Fibroblast of peridontal ligament (primary cell): ENCODE data around the gene GHDC.
"Not testable (repeated sequence)": the region's sequence is repeated elsewhere in the genome, so short reads cannot be mapped to it uniquely, and the experiment has no call there.

Experiments
- DNase-seq: peaks from one replicate; pipeline ENCODE4 v3.0.0-alpha.2; 2010; ENCODE audit errors: extremely low read depth

GHDC gene

GRCh38 chr17:42193969-42194899, at the start of gene GHDC:
Gene GHDC, minus strand, starts transcription at chr17:42194494. Its CDS starts 913 bp downstream, at chr17:42193581.
- DNase-seq, result peak; percentile 69

DNA sequence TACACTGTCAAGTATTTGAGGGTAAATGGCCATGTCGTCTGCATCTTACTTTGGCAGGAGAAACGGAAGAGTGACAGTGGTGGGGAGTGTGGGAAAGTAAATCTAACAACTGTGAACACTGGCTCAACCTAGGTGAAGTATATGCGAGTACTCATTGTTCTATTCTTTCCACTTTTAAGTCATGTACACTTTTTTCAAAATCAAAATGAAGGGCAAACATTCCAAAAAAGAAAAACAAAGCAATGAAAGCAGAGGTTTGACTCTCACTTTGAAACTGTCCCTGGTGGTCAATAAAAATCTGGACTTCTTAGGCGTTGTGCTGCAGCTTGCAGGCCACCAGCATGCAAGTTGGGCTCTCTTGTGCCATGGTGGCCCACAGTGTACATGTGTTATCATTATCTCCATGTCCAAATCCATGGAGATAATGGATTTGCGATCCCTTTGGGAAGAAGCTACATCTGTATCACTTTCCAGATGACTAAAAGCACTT, 49.2 kb upstream of the GHDC start:
- DNase-seq, result no peak

DNA sequence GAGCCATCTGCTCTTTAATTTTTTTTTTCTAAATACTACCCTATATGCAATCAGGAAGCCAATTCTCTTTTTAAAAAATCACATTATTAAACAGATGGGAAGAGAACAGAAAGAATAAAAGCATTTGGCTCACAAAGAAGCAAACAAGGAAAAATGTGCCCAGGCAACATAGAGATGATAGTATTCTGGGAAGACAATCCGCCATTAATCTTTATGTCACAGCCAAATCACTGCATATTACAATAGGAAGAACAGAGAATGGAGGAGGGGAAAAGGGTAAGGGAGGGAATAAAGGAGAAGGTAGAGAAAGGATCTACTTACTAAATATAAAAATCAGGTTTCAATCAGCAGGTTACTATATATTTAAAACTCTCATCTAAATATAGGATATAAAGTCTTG, 47.6 kb upstream of the GHDC start:
- DNase-seq, result no peak

GRCh38 chr17:42240863-42241262, 46.6 kb upstream of the GHDC start:
- DNase-seq, result not testable (repeated sequence)

GRCh38 chr17:42240201-42240600, 45.9 kb upstream of the GHDC start:
- no peak for DNase-seq

GRCh38 chr17:42239576-42239975, 45.3 kb upstream of the GHDC start:
- not testable (repeated sequence) for DNase-seq

DNA sequence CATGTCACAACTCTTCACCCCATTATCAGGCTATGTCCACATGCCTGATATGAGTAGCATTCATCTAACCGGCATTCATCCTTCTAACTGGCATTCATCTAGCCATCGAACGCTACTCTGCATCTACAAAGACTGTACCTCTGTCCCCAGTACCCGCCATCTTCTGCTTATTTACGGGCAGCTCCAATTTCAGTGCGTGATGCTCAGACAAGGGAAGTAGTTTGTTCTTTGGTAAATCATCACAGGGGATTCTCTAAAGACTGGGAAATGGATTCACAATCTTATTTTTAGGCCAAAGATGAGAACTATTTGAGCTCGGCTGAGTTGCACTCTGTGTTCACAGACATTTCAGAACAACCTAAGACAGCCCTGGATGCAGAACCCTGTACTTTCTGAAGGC, 42.5 kb upstream of the GHDC start:
- no peak for DNase-seq

GRCh38 chr17:42233994-42234393, 39.7 kb upstream of the GHDC start:
- no peak for DNase-seq

DNA sequence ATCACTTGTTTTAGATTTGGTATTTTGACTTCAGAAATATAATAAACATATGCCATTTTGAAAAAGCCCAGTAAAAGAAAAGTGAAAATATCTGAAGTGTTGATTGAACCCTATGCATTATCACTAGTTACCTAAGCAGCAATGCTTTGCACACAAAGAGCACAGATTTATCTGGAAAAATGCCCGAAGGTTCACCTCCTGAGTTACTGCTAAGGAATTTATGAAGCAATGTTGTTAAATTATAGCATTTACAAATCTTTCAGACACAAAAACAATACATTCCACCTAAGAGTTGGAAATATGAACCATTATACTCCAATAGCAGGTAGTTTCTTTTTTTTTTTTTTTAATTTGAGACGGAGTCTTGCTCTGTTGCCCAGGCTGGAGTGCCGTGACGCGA, 38.9 kb upstream of the GHDC start:
- no peak for DNase-seq

DNA sequence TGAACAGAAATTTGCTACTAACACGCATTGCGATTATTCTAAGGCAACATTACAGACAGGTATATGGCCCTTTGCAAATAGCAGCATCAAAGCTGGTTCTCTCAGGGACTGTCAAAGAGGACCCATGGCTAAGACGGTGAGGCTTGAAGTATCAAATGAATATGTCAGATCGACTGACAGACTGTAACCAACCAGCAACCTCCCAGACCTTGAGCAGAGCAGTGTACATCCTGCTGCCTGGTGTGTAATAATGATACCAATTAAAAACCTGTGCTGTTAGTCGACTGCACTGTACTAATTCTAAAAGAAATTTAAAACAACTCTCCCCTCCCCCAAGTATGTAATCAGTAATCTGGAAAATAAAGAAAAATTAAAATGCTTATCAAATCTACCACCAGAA, 35.9 kb upstream of the GHDC start:
- no peak for DNase-seq

DNA sequence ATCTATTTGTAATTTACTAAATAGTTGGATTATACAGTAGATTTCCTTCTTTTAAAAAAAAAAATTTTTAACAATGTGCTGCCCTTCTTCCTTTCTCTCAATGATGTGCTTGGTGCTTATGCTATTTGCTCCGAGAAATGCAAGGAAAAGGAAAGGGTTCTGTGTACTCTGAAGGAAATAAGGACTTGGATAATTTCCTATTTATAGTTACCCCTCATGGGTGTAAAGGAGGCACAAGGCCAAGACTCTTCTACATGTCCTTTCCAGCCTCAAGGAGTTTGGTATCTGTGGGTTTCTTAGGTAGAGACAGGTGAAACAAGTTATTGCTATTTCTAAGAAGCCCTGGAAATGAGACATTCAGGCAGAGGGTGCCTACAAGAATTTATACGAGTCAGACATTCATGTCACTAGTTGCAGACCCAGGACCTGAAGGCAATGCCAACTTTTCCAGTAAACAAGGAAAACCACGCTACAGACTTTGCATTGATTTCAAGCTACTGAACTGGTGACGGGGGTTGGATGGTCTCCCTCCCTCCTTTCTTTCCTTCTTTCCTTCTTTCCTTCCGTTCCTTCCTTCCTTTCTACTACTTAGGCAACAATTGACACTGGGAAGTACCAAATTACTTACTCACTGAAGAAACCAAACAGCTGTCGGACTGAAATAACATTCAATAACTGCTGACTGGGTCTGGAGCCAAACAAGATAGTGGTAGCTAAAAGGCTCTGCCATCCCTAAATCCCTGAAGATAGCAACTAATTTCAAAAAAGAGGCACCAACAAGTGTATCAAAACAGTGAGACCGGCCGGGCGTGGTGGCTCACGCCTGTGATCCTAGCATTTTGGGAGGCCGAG, 33.8 kb upstream of the GHDC start:
- DNase-seq, result peak; percentile 41

- DNase-seq, result no peak
Observed at GRCh38 chr17:42225646-42226045, 31.4 kb upstream of the GHDC start.

GRCh38 chr17:42224651-42225050, 30.4 kb upstream of the GHDC start:
- no peak for DNase-seq

DNA sequence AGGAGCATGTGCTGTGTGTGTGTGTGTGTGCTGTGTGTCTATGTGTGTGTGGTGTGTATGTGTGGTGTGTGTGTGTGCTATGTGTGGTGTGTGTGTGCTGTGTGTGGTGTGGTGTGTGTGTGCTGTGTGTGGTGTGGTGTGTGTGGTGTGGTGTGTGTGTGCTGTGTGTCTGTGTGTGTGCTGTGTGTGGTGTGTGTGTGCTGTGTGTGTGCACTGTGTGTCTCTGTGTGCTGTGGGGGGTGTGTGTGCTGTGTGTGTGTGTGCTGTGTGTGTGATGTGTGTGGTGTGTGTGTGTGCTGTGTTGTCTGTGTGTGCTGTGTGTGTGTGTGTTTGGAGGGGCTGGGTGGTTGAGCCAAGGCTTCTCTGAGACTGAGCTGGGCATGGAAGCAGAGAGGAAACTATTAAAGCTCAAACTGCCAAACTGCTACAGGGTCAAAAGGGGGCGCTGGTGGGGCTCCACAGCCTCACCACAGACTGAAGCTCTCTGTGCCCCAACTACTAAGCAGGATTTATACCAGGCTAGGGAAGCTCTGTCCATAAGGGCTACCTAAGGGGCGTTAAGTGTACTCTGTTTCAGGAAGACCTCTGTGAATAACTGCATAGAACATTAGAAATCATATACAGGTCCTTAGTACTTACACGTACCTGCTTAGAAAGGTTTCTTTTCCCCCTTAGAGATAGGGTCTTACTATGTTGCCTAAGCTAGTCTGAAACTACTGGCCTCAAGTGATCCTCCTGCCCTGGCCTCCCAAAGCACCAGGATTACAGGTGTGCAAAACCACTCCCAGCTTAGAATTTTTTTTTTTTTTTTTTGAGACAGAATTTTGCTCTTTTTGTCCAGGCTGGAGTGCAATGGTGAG, 27.8 kb upstream of the GHDC start:
- peak; percentile 65 for DNase-seq

DNA sequence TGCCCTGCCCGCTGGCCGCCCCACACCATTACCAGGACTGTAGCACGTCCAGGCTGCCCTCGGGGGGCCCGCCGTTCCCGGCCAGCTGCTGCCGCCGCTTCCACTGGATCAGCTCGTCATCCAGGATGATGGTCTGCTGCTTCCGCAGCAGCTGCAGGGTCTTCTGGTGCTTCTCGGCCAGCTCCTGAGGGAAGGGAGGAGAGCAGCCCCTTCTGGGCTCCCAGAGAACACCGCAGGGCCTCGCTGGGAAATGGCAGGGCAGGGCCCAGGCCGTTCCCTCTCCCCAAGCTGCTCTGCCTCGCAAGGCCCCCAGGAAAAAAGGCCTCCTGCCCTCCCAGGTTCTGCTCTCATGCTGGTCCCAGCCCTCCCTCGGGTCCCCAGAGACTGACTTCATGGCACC, 25.0 kb upstream of the GHDC start:
- DNase-seq, result not testable (repeated sequence)

DNA sequence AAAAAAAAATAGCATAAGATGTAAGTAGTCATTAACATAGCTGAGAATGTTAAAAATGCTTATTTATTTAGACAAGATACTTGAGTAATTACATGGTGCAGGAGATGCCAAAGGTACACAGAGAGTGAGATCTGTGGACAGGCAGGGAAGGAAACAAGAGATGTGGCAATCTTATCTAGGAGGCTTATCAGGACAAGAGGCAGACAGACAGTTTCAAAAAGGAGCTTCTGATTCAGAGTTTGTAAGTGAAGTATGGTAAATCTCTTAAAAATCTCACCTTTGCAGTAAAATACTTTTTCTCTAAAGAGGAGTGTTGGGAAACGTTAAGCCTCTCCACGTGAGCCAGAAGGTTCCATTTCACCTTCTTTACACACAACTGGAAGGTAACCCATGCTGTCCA, 19.9 kb upstream of the GHDC start:
- no peak for DNase-seq

DNA sequence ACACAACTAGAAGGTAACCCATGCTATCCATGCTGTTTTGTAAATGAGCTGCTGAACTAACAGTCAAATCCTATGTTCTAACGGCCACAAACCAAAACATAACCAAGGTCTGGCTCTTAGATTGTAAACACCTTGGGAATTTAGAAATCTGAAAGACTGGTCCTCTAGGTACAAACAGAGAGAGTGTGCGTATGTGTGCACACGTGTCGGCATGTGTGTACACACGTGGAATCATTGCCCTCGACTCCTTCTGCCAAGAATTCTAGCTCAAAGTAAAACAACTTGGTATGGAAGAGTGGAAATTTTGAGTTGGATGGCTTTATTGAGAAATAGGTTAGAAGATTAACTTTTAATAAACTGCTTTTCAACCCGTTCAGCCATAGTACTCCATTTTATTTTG, 18.1 kb upstream of the GHDC start:
- peak; percentile 53 for DNase-seq

DNA sequence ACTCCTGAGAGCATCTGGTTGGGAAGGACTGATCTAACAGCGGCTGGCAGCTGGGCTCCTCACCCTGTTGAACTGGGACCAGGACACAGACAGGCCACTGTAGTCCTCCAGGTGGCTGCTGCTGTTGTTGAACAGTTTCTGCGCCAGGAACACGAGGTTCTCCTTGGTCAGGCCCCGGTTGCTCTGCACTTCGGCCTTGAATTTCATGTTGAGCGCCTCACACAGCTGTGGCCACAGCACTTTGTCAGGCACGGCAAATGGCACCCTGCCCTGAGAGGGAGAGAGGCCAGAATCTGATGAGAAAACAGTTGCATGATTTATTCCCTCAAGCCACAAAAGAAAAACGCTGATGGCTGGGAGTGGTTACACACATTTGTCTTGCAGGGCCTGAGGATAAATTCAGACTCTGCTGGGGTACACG, 17.6 kb upstream of the GHDC start:
- DNase-seq, result peak; percentile 85

- no peak for DNase-seq
Observed at GRCh38 chr17:42210046-42210445, 15.8 kb upstream of the GHDC start.

DNA sequence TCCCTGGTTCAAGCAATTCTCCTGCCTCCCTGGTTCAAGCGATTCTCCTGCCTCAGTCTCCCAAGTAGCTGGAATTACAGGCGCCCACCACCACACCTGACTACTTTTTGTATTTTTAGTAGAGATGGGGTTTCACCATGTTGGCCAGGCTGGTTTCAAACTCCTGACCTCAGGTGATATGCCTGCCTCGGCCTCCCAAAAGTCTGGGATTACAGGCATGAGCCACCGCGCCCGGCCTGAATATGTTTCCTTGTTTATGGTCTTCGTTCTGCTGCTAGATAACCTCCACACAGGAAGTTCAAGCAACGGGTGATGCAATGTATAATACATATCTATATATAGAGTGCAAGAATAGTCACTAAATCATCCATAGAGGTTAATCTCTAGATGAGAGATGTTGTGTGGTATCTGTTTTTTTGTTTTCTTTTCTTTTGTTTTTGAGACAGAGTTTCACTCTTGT, 11.9 kb upstream of the GHDC start:
- DNase-seq, result not testable (repeated sequence)

- no peak for DNase-seq
Observed at GRCh38 chr17:42203354-42203753, 9.1 kb upstream of the GHDC start.
